T-helper 17 cell (primary cell): ENCODE data around the gene DSE. TPM values are rescaled to one million over a fixed set of nuclear protein-coding genes. Genes with fewer than 3 reads are reported as not detected.

Experiments used
- ATAC-seq: fragments of 150-1000 bp; cut with Tn5 transposase; 2 replicates; pipeline ENCODE4 v1.10.0; 2021; ENCODE audit warnings: mild to moderate bottlenecking, moderate library complexity
- DNase-seq, 3 donors: peaks; one replicate each; pipeline versions ENCODE4 v3.0.0 to v3.0.0-alpha.2; 2020 to 2021
- H3K9me3 ChIP-seq: one replicate; pipeline ENCODE4 v1.7.0; 2013; ENCODE audit warnings: low read length, mild to moderate bottlenecking; ENCODE audit not compliant: control insufficient read depth, poor library complexity, severe bottlenecking
- H3K27ac Mint-ChIP-seq: one replicate; pipeline ENCODE4 v1.8.0; 2022; ENCODE audit warnings: mild to moderate bottlenecking, moderate library complexity, mixed read lengths
- H3K27me3 Mint-ChIP-seq: one replicate; pipeline ENCODE4 v1.8.0; 2022; ENCODE audit warnings: mixed read lengths
- H3K36me3 Mint-ChIP-seq: one replicate; pipeline ENCODE4 v1.8.0; 2022; ENCODE audit warnings: low read depth, mixed read lengths
- H3K4me1 Mint-ChIP-seq: one replicate; pipeline ENCODE4 v1.8.0; 2022; ENCODE audit warnings: mild to moderate bottlenecking, mixed read lengths
- H3K4me3 Mint-ChIP-seq: one replicate; pipeline ENCODE4 v1.8.0; 2022; ENCODE audit warnings: mild to moderate bottlenecking, moderate library complexity, mixed read lengths
- total RNA-seq, 4 donors: library from RNA in 2 of 4; stranded (reverse) in 2 of 4; gene quantifications; one replicate each; pipeline ENCODE4 v1.2.3 and lab custom pipeline; 2022 to 2026

Gene DSE
- total RNA-seq, 2 donors from 2014 or later, result 19.2 to 32.3 TPM

GRCh38 chr6:116450769-116451740, 80.3 kb downstream of the DSE start:
- H3K27ac Mint-ChIP-seq, result no peak overlapping the region
- peaks cover 18% of the 10 kb centered on the region for H3K4me1 Mint-ChIP-seq
- DNase-seq, result no peak
- no peak overlapping the region for H3K4me3 Mint-ChIP-seq
- H3K27me3 Mint-ChIP-seq, result peaks cover 15% of the 10 kb centered on the region
- no peaks in the 10 kb centered on the region for H3K9me3 ChIP-seq
- peaks cover 2% of the 10 kb centered on the region for H3K36me3 Mint-ChIP-seq
- ATAC-seq, result peak; percentile 50

- peaks cover 18% of the 10 kb centered on the region for H3K4me1 Mint-ChIP-seq
- no peak overlapping the region for H3K4me3 Mint-ChIP-seq
- H3K9me3 ChIP-seq, result no peaks in the 10 kb centered on the region
- H3K27me3 Mint-ChIP-seq, result peaks cover 15% of the 10 kb centered on the region
- no peak overlapping the region for H3K27ac Mint-ChIP-seq
- no peak for ATAC-seq
- DNase-seq, result no peak
- H3K36me3 Mint-ChIP-seq, result peaks cover 2% of the 10 kb centered on the region
These were observed 81.2 kb downstream of the DSE start for GRCh38 chr6:116451916-116452315.

- Mint-ChIP-seq H3K27me3 (peaks cover 14% of the 10 kb centered on the region), H3K27ac (no peak overlapping the region), H3K4me1 (peaks cover 17% of the 10 kb centered on the region), H3K36me3 (peaks cover 2% of the 10 kb centered on the region), H3K4me3 (no peak overlapping the region)
- no peak for DNase-seq
- no peak for ATAC-seq
- no peaks in the 10 kb centered on the region for H3K9me3 ChIP-seq
These were observed 81.8 kb downstream of the DSE start for GRCh38 chr6:116452531-116452930.

GRCh38 chr6:116456106-116456505, 85.4 kb downstream of the DSE start:
- ATAC-seq (no peak), DNase-seq (no peak)
- H3K9me3 ChIP-seq, result no peaks in the 10 kb centered on the region
- peaks cover 2% of the 10 kb centered on the region for H3K36me3 Mint-ChIP-seq
- H3K27ac Mint-ChIP-seq, result no peak overlapping the region
- H3K27me3 Mint-ChIP-seq, result peaks cover 7% of the 10 kb centered on the region
- peaks cover 12% of the 10 kb centered on the region for H3K4me1 Mint-ChIP-seq
- H3K4me3 Mint-ChIP-seq, result no peak overlapping the region

DNA sequence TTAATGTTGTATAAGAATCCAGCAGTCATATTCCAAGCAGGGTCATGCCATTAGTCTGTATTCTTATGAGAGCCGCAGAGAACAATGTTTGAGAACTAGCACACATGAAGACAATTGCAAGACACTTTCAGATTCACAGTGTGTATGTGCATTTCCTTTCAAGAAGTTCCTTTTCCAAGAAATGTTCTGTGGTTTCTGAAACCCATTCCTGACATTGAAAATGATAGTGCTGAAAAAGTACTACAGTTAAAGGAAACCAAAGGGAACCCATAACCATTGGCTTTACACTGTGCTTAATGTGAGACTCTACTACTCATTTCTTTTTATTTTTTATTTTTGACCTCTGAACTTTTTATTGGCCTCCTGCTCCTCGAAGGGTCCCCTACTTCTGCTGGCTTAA, 86.2 kb downstream of the DSE start:
- no peaks in the 10 kb centered on the region for H3K9me3 ChIP-seq
- no peak overlapping the region for H3K27ac Mint-ChIP-seq
- peaks cover 12% of the 10 kb centered on the region for H3K4me1 Mint-ChIP-seq
- ATAC-seq, result no peak
- peaks cover 12% of the 10 kb centered on the region for H3K27me3 Mint-ChIP-seq
- DNase-seq, result no peak
- peaks cover 2% of the 10 kb centered on the region for H3K36me3 Mint-ChIP-seq
- H3K4me3 Mint-ChIP-seq, result no peak overlapping the region

DNA sequence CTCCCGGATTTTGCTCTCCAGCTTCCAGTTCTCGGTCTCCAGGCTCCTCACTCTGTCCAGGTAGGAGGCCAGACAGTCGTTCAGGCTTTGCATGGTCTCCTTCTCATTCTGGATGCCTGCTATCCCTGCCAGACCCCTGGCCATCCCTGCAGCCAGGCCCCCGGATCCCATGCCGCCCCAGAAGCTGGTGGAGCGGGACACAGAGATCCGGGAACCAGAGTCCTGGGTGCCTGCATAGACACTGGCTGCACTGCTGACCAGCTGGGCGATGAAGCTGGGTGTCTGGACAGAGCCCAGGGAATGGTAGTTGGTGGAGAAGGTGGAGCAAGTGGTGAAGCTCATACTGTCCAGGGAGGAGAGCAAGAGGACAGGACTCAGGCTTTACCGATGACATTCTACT, 87.5 kb downstream of the DSE start:
- Mint-ChIP-seq H3K27me3 (peaks cover 15% of the 10 kb centered on the region), H3K4me3 (no peak overlapping the region), H3K4me1 (peaks cover 15% of the 10 kb centered on the region), H3K27ac (no peak overlapping the region), H3K36me3 (peaks cover 2% of the 10 kb centered on the region)
- ATAC-seq, result no peak
- H3K9me3 ChIP-seq, result no peaks in the 10 kb centered on the region
- no peak for DNase-seq

DNA sequence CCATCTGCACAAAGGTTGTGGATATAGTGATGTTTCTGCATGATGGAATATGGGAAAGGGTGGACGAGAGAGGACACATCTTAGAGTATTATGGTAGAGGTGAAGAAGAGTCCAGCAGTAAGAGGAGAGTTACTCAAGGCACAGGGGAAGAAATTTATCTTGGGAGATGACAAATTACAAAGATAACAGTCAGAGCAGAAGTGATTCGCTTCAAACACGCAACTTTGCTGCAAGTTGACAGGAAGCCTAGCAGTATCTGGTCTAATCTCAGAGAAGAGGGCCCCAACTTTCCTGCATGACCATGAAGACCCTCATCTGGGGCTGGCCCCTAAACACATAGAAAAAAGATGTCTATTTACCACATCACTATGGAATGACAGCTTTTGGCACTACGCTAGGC, 89.2 kb downstream of the DSE start:
- Mint-ChIP-seq H3K27me3 (peaks cover 21% of the 10 kb centered on the region), H3K27ac (no peak overlapping the region), H3K36me3 (peaks cover 6% of the 10 kb centered on the region), H3K4me1 (peaks cover 21% of the 10 kb centered on the region), H3K4me3 (no peak overlapping the region)
- no peaks in the 10 kb centered on the region for H3K9me3 ChIP-seq
- no peak for DNase-seq
- ATAC-seq, result no peak

DNA sequence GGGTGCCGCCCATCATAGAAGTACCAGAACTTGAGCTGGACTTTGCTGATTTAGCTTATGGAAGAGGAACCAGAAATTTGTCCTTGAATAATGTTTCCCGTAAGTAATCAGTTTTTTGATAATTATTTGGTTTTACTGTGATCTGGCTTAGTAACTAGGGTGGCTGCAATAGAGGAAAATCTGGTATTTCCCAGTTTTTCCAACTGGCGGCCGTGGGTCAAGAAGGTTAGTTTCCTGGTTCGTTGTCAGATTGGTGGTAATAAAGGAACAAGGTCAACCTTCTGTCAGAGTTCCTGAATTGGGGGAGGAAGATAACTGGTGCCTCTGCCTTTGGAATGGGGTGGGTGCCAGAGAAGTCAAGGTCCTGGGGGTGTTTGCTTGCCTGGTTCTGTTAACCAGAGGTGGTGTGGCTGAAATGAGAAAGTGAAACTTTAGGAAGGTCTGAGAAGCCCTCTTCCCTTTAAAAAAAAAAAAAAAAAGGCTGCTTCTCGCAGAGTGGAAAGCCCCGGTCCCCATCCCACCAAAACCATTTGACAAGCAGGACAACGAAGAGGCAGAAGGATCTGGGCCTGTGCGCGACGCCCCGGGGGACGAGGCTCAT, 90.7 kb downstream of the DSE start, which contains the start of gene CALHM6:
CALHM6 (plus strand) TSS at position 45 of the 601 bp plus-strand sequence; CDS start at position 600, 555 bp downstream.
- H3K27ac Mint-ChIP-seq, result peak within 1 kb of the TSS; percentile 93
- H3K4me3 Mint-ChIP-seq, result peak within 1 kb of the TSS; percentile 88
- peaks cover 21% of the 10 kb centered on the region for H3K27me3 Mint-ChIP-seq
- no peak for ATAC-seq
- H3K36me3 Mint-ChIP-seq, result peaks cover 4% of the 10 kb centered on the region
- no peak for DNase-seq
- peaks cover 24% of the 10 kb centered on the region for H3K4me1 Mint-ChIP-seq
- no peaks in the 10 kb centered on the region for H3K9me3 ChIP-seq

GRCh38 chr6:116461932-116462885, 91.5 kb downstream of the DSE start:
- H3K4me1 Mint-ChIP-seq, result peaks cover 29% of the 10 kb centered on the region
- ATAC-seq, result peak; percentile 94

DNA sequence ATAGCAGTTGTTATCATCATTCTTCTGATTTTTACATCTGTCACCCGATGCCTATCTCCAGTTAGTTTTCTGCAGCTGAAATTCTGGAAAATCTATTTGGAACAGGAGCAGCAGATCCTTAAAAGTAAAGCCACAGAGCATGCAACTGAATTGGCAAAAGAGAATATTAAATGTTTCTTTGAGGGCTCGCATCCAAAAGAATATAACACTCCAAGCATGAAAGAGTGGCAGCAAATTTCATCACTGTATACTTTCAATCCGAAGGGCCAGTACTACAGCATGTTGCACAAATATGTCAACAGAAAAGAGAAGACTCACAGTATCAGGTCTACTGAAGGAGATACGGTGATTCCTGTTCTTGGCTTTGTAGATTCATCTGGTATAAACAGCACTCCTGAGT, 92.6 kb downstream of the DSE start:
- Mint-ChIP-seq H3K27me3 (peaks cover 18% of the 10 kb centered on the region), H3K27ac (no peak overlapping the region), H3K4me1 (peaks cover 31% of the 10 kb centered on the region), H3K4me3 (peak overlapping the region; percentile 5), H3K36me3 (peaks cover 4% of the 10 kb centered on the region)
- H3K9me3 ChIP-seq, result no peaks in the 10 kb centered on the region
- ATAC-seq (no peak), DNase-seq (no peak)

More at GRCh38 chr6:116461932-116462885, 91.5 kb downstream of the DSE start:
- peak; percentile 19 to 38 (median 26) for DNase-seq
- no peaks in the 10 kb centered on the region for H3K9me3 ChIP-seq
- Mint-ChIP-seq H3K4me3 (peak overlapping the region; percentile 88), H3K27me3 (peaks cover 21% of the 10 kb centered on the region), H3K36me3 (peaks cover 4% of the 10 kb centered on the region), H3K27ac (peak overlapping the region; percentile 93)

DNA sequence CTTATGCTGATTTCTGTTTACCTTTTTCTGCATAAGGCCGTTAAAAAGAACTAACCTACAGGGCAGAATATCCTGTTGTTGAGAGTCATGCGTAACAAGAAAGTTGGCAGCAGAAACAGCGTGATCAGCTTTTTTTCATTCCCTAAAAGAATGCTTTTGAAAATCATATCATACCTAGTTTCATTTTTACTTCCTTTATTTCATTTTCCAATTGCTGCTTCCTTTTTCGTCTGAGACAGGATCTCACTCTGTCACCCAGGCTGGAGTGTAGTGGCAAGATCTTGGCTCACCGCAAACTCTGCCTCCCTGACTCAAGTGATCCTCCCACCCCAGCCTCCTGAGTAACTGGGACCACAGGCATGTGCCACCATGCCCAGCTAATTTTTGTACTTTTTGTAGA, 94.5 kb downstream of the DSE start:
- no peaks in the 10 kb centered on the region for H3K9me3 ChIP-seq
- peak; percentile 13 for ATAC-seq
- H3K4me1 Mint-ChIP-seq, result peaks cover 31% of the 10 kb centered on the region
- peaks cover 17% of the 10 kb centered on the region for H3K27me3 Mint-ChIP-seq
- H3K4me3 Mint-ChIP-seq, result no peak overlapping the region
- peak overlapping the region; percentile 83 for H3K27ac Mint-ChIP-seq
- DNase-seq, result no peak
- peaks cover 4% of the 10 kb centered on the region for H3K36me3 Mint-ChIP-seq

DNA sequence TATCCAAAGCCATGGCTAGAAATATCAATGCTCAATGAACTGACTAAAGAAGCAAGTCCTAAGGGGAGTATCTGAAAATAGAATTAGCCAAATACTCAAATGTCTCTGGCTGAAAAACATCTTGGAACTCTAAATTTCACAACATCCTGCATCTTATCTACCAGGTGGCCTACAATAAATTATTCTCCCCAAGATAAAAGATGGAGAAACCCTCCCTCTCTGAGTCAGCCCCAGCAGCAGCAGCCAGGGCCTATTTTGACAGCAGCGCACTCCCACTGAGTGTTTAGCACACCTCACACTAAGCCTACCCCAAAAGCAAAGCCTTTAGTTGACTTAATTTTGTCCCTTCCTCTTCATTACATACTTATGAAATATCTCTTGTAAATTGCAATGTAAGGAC, 96.3 kb downstream of the DSE start:
- Mint-ChIP-seq H3K36me3 (peaks cover 4% of the 10 kb centered on the region), H3K27me3 (peaks cover 15% of the 10 kb centered on the region), H3K27ac (no peak overlapping the region), H3K4me3 (no peak overlapping the region), H3K4me1 (peaks cover 21% of the 10 kb centered on the region)
- no peaks in the 10 kb centered on the region for H3K9me3 ChIP-seq
- DNase-seq, result no peak
- ATAC-seq, result no peak
